Germinal center (tissue), 1 donor: ENCODE measurements around the gene CFTR.

Experiments
- DNase-seq: peaks from one replicate; pipeline ENCODE4 v3.0.0; 2012; ENCODE audit warnings: mixed read lengths, low spot score

CFTR gene

GRCh38 chr7:117652943-117653680, 173.3 kb downstream of the CFTR start:
- no peak for DNase-seq

GRCh38 chr7:117654780-117655179, 175.0 kb downstream of the CFTR start:
- DNase-seq, result no peak

- no peak for DNase-seq
Observed at GRCh38 chr7:117656806-117657205, 177.0 kb downstream of the CFTR start.

GRCh38 chr7:117659531-117660011, 179.7 kb downstream of the CFTR start:
- no peak for DNase-seq

GRCh38 chr7:117661328-117661727, 181.5 kb downstream of the CFTR start:
- DNase-seq, result no peak

- no peak for DNase-seq
Observed at GRCh38 chr7:117664047-117664446, 184.2 kb downstream of the CFTR start.

GRCh38 chr7:117665368-117665767, 185.5 kb downstream of the CFTR start:
- DNase-seq, result no peak

GRCh38 chr7:117666031-117666430, 186.2 kb downstream of the CFTR start:
- no peak for DNase-seq

- no peak for DNase-seq
Observed at GRCh38 chr7:117666689-117667088, 186.9 kb downstream of the CFTR start.

- DNase-seq, result no peak
Observed at GRCh38 chr7:117667456-117667855, 187.6 kb downstream of the CFTR start.

GRCh38 chr7:117669818-117670217, 190.0 kb downstream of the CFTR start:
- DNase-seq, result no peak

GRCh38 chr7:117672453-117672852, 192.6 kb downstream of the CFTR start:
- no peak for DNase-seq

GRCh38 chr7:117673367-117673766, 193.5 kb downstream of the CFTR start:
- DNase-seq, result no peak

- no peak for DNase-seq
Observed at GRCh38 chr7:117673839-117674238, 194.0 kb downstream of the CFTR start.

GRCh38 chr7:117674617-117675016, 194.8 kb downstream of the CFTR start:
- DNase-seq, result no peak

GRCh38 chr7:117675497-117676435, 195.9 kb downstream of the CFTR start:
- no peak for DNase-seq

- DNase-seq, result no peak
Observed at GRCh38 chr7:117679120-117679519, 199.3 kb downstream of the CFTR start.

- DNase-seq, result no peak
Observed at GRCh38 chr7:117682681-117683385, 203.0 kb downstream of the CFTR start.

- no peak for DNase-seq
Observed at GRCh38 chr7:117683430-117684175, 203.8 kb downstream of the CFTR start.

GRCh38 chr7:117685795-117686194, 206.0 kb downstream of the CFTR start:
- DNase-seq, result no peak

GRCh38 chr7:117686311-117686935, 206.6 kb downstream of the CFTR start:
- no peak for DNase-seq
